Amniotic epithelial cell (primary cell): ENCODE results near the gene CD59.
"Not testable (repeated sequence)": the region's sequence is repeated elsewhere in the genome, so short reads cannot be mapped to it uniquely, and the experiment has no call there.

Experiments
- DNase-seq: peaks from one replicate; pipeline ENCODE4 v3.0.0-alpha.2; 2010; ENCODE audit warnings: low read depth

Gene CD59

DNA sequence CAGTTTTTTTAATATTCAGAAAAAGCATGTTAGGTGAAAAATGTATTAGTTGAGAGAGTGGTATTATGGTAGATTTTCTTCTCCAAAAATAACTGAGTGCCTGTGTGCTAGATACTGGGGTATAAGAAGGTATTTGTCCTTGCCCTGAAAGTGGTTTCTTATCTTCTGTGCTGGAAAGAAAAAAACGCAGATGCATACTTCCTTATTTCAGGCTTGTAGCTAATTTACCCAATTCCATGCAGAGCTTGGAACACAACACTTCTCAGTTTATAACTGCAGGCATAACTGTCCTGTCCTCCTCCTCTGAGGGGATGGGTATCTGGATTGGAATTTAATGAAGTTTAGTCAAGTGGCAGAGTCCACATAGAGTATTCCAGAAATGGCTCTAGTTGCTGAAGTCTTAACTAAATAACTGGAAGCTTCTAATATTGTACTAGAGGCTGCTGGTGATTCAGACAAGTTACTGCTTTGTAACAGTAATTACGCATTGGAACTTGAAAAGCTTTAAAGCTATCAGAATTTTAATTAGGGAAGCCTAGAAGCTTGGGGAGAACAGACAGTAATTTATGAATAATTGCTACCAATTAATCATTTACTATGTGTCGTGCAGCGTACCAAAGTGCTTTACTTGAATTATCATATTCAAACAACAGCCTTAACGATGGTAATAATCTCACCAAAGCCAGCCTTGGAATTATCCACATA is 22.9 kb downstream of the CD59 start:
- DNase-seq: peak; percentile 51

DNA sequence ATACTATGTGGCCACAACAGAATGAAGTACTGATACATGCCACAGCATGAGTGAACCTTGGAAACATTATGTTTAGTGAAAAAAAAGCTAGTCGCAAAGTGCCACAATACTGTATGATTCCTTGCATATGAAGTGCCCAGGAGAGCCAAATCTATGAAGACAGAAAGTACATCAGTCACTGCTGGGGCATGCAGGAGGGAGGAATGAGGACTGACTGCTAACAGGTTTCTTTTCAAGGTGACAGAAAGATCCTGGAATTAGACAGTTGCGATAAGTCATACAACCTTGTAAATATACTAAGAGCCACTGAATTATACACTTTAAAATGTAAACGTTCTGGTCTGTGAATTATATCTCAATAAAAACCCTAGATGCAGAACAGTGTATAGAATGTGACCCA is 23.8 kb downstream of the CD59 start:
- DNase-seq: no peak

DNA sequence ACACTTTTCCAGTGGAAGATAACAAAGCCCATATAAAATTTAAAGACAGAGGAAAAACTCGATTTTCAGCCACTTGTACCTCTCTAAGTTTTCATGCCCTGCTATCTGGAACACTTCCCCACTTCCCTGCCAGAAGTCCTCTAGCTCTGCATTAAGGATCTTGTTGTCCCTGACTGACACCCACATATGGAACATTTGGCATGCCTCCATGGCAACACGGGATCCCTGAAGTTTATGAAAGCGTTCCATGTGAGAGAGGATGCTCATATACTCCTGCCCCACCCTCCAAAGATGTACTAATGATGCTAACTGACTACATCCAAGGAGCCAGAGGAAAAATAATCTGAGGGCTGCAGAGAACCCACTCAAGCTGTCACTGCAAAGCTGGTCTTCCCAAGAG is 26.8 kb downstream of the CD59 start:
- DNase-seq: no peak

DNA sequence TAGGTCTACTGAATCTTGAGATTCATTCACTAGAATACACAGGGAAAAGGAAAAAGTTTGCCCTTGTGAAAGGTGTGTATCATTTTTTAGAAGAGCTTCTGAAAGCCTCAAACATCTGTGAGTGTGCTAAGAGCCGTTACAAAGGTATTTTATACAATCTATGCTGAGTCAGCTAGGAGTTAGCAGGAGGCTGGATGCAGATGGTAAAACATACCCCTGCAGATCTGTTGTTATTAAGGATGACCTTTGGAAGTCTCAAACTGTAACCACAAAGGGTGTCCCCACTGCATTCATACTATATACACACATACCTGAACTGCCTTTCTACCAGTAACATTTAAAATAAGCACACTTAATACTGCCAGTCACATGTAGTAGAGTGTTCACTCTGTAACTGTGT is 27.2 kb downstream of the CD59 start:
- no peak for DNase-seq

DNA sequence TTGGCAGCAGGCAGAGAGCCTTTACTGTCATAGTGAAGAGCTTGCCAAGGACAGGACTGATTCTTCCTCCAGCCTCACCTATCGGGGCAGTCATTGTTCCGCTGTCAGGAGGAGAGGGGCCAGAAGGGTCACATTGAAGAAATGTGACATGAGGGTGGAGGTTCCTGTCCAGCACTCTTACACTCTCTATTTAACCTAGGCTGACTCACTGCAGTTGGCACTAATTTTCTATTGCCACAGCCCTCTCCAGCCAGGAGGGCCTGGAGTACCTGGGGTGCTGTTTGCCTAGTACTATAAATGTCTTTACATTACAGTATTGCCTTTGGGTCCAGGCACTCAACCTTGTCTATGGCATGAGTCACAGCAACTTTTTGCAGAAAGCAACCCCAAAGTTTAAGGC is 28.4 kb downstream of the CD59 start:
- not testable (repeated sequence) for DNase-seq

DNA sequence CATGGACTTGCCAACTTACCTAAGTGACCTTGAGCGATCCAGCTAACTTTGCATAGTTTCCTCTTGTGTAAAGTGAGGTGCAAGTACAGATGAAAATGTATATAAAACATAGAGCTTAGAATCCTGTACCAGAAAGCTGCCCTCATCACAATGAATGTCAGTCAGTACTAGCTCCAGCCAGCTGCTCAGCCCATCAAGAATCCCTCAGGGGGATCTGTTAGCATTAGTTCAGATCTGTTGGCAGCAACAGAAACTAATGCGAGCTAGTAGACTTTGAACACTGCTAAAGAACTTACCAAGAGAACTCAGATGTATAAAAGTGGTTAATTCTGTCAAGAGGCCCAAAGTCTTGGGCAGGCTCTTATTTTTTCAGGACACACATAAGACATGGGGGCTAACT is 29.3 kb downstream of the CD59 start:
- DNase-seq: no peak

DNA sequence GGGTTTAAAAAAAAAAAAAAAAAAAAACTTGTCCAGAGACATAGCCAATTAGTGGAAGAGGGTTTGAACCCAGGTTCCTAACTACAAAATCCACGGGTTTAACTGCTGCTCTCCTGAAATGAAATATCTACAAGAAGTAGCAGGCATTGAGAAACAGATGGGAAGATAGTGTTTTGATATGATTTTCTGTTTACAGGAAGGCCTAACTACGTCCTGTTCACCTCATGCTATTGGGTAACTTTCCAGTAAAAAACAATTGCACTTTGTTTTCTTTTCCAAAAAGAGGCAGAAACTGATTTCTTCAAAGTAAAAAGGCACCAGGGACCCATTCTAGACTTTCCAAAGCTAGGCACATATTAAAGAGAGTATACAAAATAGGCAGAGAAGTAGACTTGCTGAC is 29.7 kb downstream of the CD59 start:
- peak; percentile 82 for DNase-seq

DNA sequence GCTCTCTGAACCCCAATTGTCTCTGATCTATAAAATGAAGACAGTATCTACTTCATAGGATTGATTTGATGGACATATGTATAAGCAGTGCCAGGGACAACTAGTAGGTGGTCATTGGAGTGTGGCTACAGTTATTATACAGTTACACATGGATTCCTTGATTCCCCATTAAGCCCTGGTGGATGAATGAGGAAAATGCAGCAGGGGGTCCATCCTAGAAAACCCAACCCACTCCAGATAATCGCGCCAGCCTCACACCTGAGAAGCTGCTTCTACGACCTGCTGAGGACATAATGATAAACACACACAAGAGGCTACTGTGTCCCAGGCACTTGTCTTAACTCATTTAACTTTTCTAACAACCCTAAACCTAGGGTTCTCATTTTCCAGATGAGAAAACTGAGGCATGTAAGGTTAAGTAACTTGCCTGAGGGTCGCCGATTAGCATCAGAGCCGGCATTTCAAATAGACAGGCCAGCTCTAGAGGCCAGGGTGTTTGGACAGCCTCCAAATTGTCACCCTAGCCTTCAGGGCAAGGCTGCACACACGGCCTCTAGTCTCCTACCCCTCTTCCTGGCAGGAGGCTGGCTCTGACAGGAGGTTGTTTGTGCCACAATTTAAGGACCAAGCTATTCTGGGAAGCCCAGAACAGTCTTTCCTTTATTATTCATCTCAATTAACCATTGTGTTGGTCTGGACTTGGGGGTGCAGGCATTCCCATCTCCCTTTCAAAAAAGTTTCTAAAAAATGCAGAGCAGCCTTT is 31.8 kb downstream of the CD59 start:
- DNase-seq: no peak

DNA sequence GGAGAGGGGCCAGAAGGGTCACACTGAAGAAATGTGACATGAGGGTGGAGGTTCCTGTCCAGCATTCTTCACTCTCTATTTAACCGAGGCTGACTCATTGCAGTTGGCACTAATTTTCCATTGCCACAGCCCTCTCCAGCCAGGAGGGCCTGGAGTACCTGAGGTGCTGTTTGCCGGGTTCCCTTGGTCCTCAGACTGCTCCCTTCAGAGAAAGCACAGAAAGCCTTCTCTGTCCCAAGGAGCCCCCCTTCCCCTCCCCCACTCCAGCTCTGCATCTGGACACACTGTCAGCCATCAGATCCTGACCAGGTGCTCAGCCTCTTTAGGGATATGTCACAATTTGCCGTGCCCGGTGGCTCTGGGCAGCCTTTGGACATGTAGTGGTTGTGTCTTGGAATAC is 32.4 kb downstream of the CD59 start:
- no peak for DNase-seq

DNA sequence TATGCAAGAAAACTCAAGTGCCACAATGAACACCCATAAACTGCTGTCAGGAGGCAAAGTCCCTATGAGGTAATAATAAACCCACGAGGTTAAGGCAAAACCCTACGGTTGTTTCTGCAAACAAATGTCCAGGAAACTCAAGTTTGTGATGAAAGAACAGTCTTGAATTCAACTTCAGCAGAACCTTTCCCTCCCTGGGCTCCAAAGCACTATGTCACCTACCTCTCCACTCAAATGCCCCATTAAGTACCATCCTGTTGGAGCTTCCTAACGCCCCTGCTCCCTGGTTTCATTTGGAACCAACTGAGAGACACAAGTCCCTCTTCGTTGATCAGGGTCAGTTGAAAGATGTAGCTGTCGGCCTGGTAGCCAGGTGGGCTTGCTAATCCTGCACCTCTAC is 33.0 kb downstream of the CD59 start:
- no peak for DNase-seq

DNA sequence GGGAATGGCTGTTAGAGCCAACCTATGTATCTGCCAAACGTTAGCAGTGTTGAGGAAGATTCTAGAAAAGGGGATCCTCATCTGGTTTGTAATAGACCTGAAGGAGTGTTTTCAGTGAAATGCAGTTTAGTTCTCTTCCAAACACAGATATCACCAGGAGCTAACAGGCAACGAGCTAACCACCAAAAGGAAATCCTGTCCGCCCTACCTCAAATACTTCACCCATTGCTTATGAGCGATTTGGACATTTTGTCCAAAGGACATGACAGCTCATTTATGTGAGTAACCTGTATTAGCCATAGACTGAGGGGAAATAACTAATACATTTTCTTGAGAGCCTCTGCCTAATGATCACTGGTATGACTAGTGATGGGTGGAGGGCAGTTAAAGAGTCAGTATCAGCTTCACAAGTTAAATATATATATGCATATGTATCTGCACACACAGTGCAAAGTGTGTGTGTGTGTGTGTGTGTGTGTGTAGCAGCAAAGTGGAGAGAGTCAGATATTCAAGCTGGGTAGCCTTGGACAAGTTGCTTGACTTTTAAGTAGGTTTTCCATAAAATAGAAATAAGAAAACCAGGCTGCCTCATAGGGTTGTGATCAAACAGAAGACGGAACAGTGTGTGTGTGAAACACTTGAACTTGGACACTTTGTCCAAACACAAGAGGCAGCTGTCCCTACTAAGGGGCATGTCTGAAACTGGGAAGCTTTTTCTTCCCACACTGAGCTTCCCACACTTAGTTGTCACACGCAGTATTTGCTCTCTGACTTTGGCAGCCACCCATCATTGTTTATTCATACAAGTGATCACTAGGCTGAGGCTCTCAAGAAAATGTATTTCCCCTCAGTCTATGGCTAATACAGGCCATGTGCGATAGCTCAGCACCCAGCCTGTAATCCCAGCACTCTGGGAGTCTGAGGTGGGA is 34.7 kb downstream of the CD59 start:
- peak; percentile 71 for DNase-seq

DNA sequence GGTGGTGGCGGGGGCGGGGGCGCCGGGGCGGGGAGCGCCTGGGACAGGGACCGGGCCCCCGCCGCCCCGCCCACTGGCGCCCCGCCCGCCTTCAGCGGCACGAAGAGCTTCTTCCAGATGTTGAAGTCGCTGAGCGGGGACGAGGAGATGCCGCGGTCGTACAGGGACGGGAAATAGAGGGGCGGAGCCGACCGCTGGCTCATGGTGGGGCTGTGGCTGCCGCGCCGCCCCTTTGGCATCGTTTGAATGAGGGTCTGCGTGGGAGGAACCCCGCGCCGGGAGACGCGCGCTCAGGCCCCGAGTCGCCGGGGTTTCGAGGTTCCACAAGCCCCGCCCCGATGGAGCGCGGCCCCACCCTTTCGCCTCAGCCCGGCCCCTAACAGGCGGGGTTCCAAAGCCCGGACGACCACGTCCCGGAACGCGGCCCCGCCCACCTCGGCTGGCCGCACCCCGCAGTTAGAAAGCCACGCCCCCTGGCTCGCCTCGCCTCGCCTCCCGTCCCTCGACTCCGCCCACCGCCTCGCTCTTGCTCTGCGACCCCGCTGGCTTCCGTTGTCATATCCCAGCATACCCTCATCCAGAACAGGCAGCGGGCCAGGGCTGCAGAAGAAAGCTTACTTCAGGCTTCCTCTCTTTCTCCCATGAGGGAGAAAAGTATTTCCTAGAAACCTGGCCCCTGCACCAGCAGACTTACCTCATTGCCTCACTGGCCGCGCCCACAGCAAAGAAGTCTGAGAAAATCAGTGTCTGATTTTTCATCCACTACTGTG is 35.5 kb downstream of the CD59 start, which contains the start of gene C11orf91:
TSS of gene C11orf91 (minus strand) at position 325 of the 770 bp plus-strand sequence. CDS start at position 239, 86 bp downstream.
- peak; percentile 86 for DNase-seq

DNA sequence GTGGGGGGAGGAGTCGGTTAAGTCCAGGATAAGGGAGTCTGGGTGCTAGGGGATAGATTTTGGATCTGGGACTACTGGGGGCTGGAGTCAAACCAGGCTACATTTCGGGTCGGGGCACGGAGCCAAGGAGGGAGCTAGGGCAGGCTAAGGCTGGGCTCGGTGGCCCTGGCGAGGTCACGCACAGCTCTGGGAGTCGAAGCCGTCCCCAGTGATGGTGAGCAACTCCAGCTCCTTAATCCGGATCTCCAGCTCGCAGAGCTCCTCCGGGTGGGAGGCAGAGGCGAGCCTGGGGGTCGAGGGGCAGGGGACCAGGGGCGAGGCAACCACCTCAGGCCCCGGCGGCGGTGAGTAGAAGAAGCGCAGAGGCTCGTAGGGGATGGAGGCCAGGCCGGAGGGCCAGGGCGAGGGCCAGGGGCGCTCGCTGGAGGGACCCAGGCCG is 36.1 kb downstream of the CD59 start:
- no peak for DNase-seq

DNA sequence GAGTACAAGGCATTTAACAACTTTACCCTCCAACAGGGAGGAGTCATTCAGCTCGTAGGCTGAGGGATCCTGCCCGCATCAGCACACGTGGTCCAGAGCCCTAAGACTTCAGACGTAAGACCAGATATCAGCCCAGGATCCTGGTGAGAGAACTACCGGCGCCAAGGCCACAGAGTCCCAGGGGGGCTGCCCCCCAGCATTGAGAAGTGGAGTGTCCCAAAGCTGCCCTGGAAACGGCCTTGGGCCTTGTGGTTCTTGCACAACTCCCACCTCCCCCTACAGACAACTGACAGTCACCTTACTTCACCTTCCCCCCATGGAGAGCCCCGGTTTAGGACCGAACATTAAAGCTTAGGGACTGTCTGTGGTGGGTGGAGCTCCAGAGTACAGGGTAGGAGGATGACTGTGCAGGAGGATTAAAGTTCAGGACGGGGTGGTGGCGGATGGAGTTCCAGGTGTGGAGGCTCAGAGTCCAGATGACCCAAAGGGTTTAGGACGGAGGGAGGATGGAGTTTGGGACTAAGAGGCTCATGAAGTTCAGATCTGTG is 36.6 kb downstream of the CD59 start:
- DNase-seq: peak; percentile 74

DNA sequence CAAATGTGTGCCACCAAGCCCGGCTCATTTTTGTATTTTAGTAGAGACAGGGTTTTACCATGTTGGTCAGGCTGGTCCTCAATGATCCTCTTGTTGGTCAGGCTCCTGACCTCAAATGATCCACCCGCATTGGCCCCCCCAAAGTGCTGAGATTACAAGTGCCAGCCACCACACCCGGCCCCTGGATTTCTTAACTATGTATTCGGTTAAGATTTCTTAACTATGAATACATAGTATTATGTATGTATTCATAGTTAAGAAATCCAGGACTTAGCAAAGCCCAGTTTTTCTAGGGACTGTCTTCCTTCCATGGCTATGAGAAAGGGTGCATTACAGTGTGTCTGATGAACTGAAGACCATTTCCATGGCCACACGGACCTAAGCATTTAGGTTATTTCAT is 37.3 kb downstream of the CD59 start:
- peak; percentile 65 for DNase-seq

DNA sequence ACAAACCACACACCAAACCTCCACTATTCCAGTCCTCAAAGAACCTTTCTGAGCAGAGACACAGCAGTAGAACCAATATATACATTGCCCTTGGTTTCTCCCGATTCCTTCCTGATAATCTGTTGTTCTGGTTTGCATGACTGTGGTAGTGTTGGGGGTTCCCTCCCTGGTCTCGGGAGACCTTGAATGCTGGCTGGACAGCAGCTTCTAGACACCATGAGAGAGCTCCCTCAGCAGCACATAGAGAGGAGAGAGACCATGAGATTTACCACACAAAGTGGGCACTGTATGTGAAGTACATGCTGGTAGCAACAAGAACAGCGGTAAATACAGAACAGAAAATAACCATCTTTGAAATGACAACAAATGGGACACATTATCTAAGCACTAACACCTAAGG is 38.2 kb downstream of the CD59 start:
- DNase-seq: no peak

DNA sequence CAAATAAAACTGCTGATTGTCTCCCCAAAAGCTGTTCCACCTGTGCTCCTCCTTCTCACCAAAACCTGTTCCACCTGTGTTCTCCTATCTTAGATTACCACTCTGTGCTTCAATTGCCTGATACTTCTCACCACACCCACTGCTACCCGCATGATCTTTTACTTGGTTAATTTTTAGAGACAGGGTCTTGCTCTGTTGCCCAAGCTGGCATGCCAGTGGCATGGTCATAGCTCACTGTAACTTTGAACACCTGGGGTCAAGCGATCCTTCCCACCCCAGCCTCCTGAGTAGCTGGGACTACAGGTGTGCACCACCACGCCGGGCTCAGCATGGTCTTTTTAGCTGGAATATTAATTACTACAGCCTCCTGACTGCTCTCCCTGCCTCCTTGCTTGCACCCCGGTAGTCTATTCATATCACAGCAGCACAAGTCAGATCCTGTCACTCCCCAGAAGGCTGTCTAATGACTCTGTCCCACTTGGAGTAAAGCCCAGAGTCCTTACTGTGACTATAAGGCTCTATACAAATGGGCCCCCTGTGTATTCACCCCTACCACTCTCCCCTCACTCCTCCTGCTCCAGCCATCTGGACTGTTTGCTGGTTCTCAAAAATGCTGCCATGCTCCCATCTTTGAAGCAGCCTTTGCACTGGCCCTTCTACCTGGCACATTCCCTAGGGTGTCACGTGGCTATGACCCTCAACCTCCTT is 39.1 kb downstream of the CD59 start:
- DNase-seq: no peak

DNA sequence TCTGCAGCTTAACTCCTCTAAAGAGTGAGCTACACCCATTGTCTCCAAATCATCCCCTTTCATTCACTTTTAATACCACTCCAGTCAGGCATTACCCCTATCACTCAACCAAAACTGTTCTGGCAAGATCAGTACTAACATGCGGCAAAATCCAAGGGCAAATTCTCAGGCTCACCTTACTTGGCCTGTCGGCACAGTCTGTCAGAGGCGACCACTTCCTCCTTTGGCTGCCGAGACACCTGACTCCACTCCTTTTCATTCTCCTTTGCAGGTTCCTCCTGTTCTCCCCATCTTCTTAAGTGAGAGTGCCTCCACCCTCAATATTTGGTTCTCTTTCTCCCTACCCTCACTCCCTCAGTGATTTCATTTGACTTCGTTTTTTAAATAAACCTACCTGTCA is 39.8 kb downstream of the CD59 start:
- DNase-seq: no peak

DNA sequence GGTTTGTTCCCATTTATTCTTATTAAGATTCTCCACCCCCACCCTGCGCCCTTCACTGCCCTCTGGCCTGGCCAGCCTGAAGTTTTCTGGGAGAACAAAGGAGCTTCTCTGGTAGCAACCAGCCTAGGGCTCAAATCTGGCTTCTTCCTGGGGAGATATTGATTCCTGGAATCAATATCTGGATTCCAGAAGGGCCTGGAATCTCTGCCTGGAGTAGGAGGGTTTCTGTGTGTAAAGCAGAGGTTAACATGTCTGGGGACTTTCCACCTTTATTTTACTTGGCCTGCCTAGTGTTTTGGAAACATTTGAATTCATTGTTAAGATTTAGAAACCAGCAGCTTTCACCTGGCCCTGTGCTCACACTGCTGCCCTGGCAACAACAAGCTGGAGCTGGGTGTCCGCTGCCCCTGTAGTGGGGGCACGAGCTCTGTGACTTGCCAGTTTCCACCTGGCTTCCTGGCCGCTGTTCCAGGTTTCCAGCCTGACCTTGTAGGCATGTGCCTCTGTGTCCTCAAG is 41.1 kb downstream of the CD59 start:
- DNase-seq: no peak

DNA sequence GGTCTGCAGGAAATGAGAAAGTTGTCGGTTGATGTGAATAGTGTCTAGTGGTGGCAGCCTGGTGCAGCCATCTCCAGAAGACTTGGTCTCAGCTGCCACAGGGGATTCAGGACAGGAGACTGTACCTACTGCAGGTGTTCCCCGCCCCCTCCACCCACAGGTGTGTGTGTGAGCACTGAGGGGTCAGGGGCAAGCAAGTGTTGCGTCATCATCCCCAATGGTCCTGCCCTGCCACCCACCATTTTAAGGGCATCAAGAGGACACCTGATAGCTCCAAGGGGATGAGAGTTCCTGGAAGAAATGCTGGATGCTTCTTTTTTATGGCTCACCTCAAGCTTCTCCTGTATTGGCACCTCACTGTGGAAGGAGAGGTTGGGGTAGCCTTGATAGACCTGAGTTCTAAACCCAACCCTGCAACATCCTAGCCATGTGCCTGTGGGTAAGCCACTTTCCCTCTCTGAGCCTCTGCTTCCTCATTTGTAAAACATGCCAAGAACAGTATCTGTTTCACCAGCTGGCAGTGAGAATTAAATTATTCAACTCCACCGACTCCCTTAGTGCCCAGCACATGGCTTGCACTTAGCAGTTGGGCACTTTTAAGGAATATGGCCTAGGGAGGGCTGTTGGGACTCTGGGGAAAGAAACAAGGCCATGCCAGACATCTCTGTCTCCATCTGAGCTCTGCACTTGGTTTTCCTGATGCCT is 41.7 kb downstream of the CD59 start:
- DNase-seq: no peak
